Psoas muscle (tissue), 8 donors: ENCODE measurements around the gene HTR3A. TPM values are rescaled to one million over a fixed set of nuclear protein-coding genes. Genes with fewer than 3 reads are reported as not detected.

Experiments used
- ATAC-seq, 4 donors: fragments of 200-7000 bp; cut with Tn5 transposase; one replicate each; pipeline ENCODE4 v1.9.1; 2020; ENCODE audit warnings: moderate library complexity in 3 of 4, mild to moderate bottlenecking in 2 of 4
- DNase-seq, 2 donors: peaks; one replicate each; pipeline ENCODE4 v3.0.0-alpha.2; 2020
- H3K27ac ChIP-seq: fragments of 200-600 bp; one replicate; pipeline ENCODE4 v1.8.0; 2022
- H3K27me3 ChIP-seq, 3 donors: fragments of 200-600 bp in 1 of 3; one replicate each; pipeline versions ENCODE4 v1.6.1 to v1.8.0; 2013 to 2022; ENCODE audit warnings: low read length in 2 of 3, mild to moderate bottlenecking in 2 of 3, moderate library complexity in 1 of 3; ENCODE audit not compliant: insufficient read depth in 3 of 3
- H3K36me3 ChIP-seq, 2 donors: fragments of 200-600 bp in 1 of 2; one replicate each; pipeline versions ENCODE4 v1.6.1 to v1.8.0; 2013 to 2022; ENCODE audit warnings: low read depth in 1 of 2, mild to moderate bottlenecking in 1 of 2, moderate library complexity in 1 of 2; ENCODE audit not compliant: insufficient read depth in 1 of 2
- H3K4me1 ChIP-seq: fragments of 200-600 bp; one replicate; pipeline ENCODE4 v1.8.0; 2022
- H3K4me3 ChIP-seq: fragments of 200-600 bp; one replicate; pipeline ENCODE4 v1.8.0; 2022; ENCODE audit warnings: mild to moderate bottlenecking
- H3K9me3 ChIP-seq: fragments of 200-600 bp; one replicate; pipeline ENCODE4 v1.8.0; 2022
- CTCF ChIP-seq: fragments of 200-600 bp; IDR thresholded peaks from one replicate; pipeline ENCODE4 v1.8.0; 2022; ENCODE audit warnings: antibody characterized with exemption
- WGBS, 3 donors: extraction: QIAGEN DNeasy Blood & Tissue Kit; methylation state at CpG; one replicate each; pipeline versions ENCODE4 v1.1.6 to v1.1.7; 2013; 5-methylcytosine and 5-hydroxymethylcytosine counted together
- intact Hi-C, 2 donors: fragments of 100-400 bp; cut with DNase I; formaldehyde crosslinking; loops; one replicate each; pipeline versions ENCODE4 v1.11.0 to v1.14.2; 2022
- polyA plus RNA-seq, 3 donors: library from polyadenylated mRNA; stranded (reverse); fragments of 200-250 nt; gene quantifications; one replicate each; pipeline ENCODE4 v1.2.3, GENCODE V29; 2013
- total RNA-seq, 4 donors: library from RNA; stranded (reverse); fragmentation: NEBNext Ultra II Directional in 2 of 4; extraction: Animal tissue kit (Norgen Biotek cat#: 25700) in 2 of 4; gene quantifications; one replicate each; pipeline versions ENCODE4 v1.2.1 to v1.2.4, GENCODE V29; 2021 to 2023
- donor health status: healthy with polysubstance abuse.
- donor health status: DM: no; HTN: no; CAD: no; lungs with moderate emphysema.
- donor health status: Bipolar disorder and iron deficiency.
- donor health status: healthy.
- donor health status: DM: yes; HTN: yes; CAD: no.
- donor health status: DM: no; HTN: no; CAD: no.
- donor health status: DM: no; HTN: no; CAD: no.
- donor health status: DM: yes; HTN: yes; CAD: no.

Gene HTR3A
- total and polyA plus RNA-seq, 7 donors, result 0.03 to 1.4 TPM; not detected in 5

DNA sequence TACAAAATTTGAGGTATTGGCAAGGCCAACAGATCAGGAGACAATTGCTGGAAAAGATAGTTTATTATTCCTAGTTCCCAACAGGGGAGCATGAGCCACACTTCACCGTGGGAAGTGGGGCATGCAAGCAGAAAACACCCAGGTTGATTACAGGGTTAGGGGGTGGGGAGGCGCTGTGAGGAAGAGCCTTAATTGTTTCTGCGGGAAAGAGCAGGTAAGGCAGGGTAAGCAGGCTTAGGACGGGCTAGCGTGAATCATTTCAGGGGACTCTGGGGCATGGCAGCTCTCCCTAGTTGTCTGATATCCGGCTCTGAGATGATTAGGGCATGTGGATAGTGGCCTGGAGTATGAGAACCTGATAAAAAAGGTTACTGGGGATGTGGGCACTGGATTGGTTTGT is 20.7 kb upstream of the HTR3A start:
- H3K4me1 ChIP-seq, result no peaks in the 10 kb centered on the region
- no peaks in the 10 kb centered on the region for H3K9me3 ChIP-seq
- no peak overlapping the region for H3K4me3 ChIP-seq
- H3K27ac ChIP-seq, result no peak overlapping the region
- DNase-seq (no peak), ATAC-seq (no peak)
- WGBS, 3 donors, result 56 to 74% (median 56%) methylated on average over 6 of the region's 6 CpGs
- intact Hi-C loops, result no loop called here
- no peaks in the 10 kb centered on the region for H3K36me3 ChIP-seq
- peaks cover 0 to 12% (median 9%) of the 10 kb centered on the region in 3 donors for H3K27me3 ChIP-seq
- TF ChIP-seq CTCF, result no peak

DNA sequence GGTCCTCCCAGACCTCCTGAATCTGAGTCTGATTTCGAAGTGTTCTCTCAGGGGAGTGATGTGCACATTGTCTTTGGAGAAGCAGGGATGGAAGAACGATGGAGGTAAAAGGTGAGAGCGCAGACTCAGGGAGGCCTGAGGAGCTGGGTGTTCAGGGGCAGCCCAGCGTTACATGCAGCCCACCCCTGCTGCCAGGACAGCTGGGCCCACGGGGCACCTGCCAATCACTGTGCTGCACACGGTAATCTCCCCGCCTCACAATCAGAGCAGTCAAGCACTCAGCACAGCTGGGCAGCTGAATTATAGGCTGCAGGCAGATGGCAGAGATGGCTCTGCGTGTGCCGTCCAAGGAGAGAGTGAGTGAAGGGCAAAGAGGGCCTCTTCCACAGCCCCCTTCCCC is 17.9 kb upstream of the HTR3A start:
- H3K27ac ChIP-seq, result no peak overlapping the region
- no peak overlapping the region for H3K4me3 ChIP-seq
- ATAC-seq (no peak), DNase-seq (no peak)
- H3K36me3 ChIP-seq, result no peaks in the 10 kb centered on the region
- peaks cover 0 to 12% (median 4%) of the 10 kb centered on the region in 3 donors for H3K27me3 ChIP-seq
- intact Hi-C loops, result no loop called here
- TF ChIP-seq CTCF, result no peak
- no peaks in the 10 kb centered on the region for H3K9me3 ChIP-seq
- WGBS, 3 donors, result 31 to 37% (median 33%) methylated on average over 9 of the region's 9 CpGs
- no peaks in the 10 kb centered on the region for H3K4me1 ChIP-seq

- Histone ChIP-seq H3K36me3 (no peaks in the 10 kb centered on the region), H3K27me3 (no peaks in the 10 kb centered on the region), H3K9me3 (no peaks in the 10 kb centered on the region), H3K4me3 (no peak overlapping the region), H3K27ac (no peak overlapping the region), H3K4me1 (no peaks in the 10 kb centered on the region)
- WGBS, 3 donors, result 40 to 50% (median 41%) methylated on average over 9 of the region's 9 CpGs
- DNase-seq (no peak), ATAC-seq (no peak)
- intact Hi-C loops, result no loop called here
- TF ChIP-seq CTCF, result no peak
These were observed 14.1 kb upstream of the HTR3A start for GRCh38 chr11:113960702-113961330.

- Histone ChIP-seq H3K27ac (no peak overlapping the region), H3K36me3 (no peaks in the 10 kb centered on the region), H3K4me1 (no peaks in the 10 kb centered on the region), H3K4me3 (no peak overlapping the region), H3K27me3 (no peaks in the 10 kb centered on the region), H3K9me3 (no peaks in the 10 kb centered on the region)
- intact Hi-C loops, result no loop called here
- TF ChIP-seq CTCF, result no peak
- no peak for ATAC-seq
- 38 to 44% (median 41%) methylated on average over 1 of the region's 1 CpG for WGBS, 3 donors
- DNase-seq, result no peak
These were observed 7.5 kb upstream of the HTR3A start for GRCh38 chr11:113967361-113967760.
